ENCODE data around the gene SLC4A11.
A peak's percentile ranks its signal among the peaks of the same experiment; 100 is the strongest.
"Not testable (repeated sequence)": the region's sequence is repeated elsewhere in the genome, so short reads cannot be mapped to it uniquely, and the experiment has no call there.

SLC4A11 gene

GRCh38 chr20:3189561-3190131, 49.3 kb downstream of the SLC4A11 start:
- H3K27ac ChIP-seq (replicated peaks): no peak overlapping the region
- no peak for TF ChIP-seq GABPA (IDR thresholded peaks at IDR 0.05; ENCODE audit: low read depth)
- TF ChIP-seq POLR2AphosphoS5 (IDR thresholded peaks at IDR 0.05; ENCODE audit: low read depth): no peak
- no peak for TF ChIP-seq SPI1 (IDR thresholded peaks at IDR 0.05; ENCODE audit: borderline replicate concordance, low read depth)
- no peak for TF ChIP-seq CTCF (IDR thresholded peaks at IDR 0.05; ENCODE audit: insufficient read depth, low read length)
- TF ChIP-seq REST (IDR thresholded peaks at IDR 0.05; ENCODE audit: insufficient replicate concordance, low read depth): no peak
- no peak overlapping the region for H3K4me3 ChIP-seq (replicated peaks; ENCODE audit: insufficient read depth, low read length)
- H3K27me3 ChIP-seq (ENCODE audit: insufficient read depth, poor library complexity, severe bottlenecking): no peaks in the 10 kb centered on the region
- no peak for DNase-seq (ENCODE audit: low read depth in 1 of 2, low spot score in 1 of 2)

- Histone ChIP-seq H3K27ac (replicated peaks) (no peak overlapping the region), H3K27me3 (ENCODE audit: insufficient read depth, poor library complexity, severe bottlenecking) (no peaks in the 10 kb centered on the region), H3K4me3 (replicated peaks; ENCODE audit: insufficient read depth, low read length) (no peak overlapping the region)
- no peak for DNase-seq (ENCODE audit: low read depth in 1 of 2, low spot score in 1 of 2)
- TF ChIP-seq GABPA (IDR thresholded peaks at IDR 0.05; ENCODE audit: low read depth) (no peak), POLR2AphosphoS5 (IDR thresholded peaks at IDR 0.05; ENCODE audit: low read depth) (0 out of 2 replicates have a peak, but pooled peaks have one; percentile 10), CTCF (IDR thresholded peaks at IDR 0.05; ENCODE audit: insufficient read depth, low read length) (no peak)
Observed at GRCh38 chr20:3188823-3189413, 50.1 kb downstream of the SLC4A11 start.

- H3K4me3 ChIP-seq (replicated peaks; ENCODE audit: insufficient read depth, low read length); H3K27me3 ChIP-seq (ENCODE audit: insufficient read depth, poor library complexity, severe bottlenecking); H3K27ac ChIP-seq (replicated peaks); DNase-seq (ENCODE audit: low read depth in 1 of 2, low spot score in 1 of 2): not testable (repeated sequence)
Observed at GRCh38 chr20:3187861-3188260, 51.1 kb downstream of the SLC4A11 start.

- DNase-seq (ENCODE audit: low read depth in 1 of 2, low spot score in 1 of 2): no peak
- Histone ChIP-seq H3K4me3 (replicated peaks; ENCODE audit: insufficient read depth, low read length) (no peak overlapping the region), H3K27ac (replicated peaks) (no peak overlapping the region), H3K27me3 (ENCODE audit: insufficient read depth, poor library complexity, severe bottlenecking) (no peaks in the 10 kb centered on the region)
- TF ChIP-seq POLR2AphosphoS5 (IDR thresholded peaks at IDR 0.05; ENCODE audit: low read depth): no peak
- TF ChIP-seq GABPA (IDR thresholded peaks at IDR 0.05; ENCODE audit: low read depth): no peak
- no peak for TF ChIP-seq CTCF (IDR thresholded peaks at IDR 0.05; ENCODE audit: insufficient read depth, low read length)
- TF ChIP-seq REST (IDR thresholded peaks at IDR 0.05; ENCODE audit: insufficient replicate concordance, low read depth): no peak
- TF ChIP-seq SPI1 (IDR thresholded peaks at IDR 0.05; ENCODE audit: borderline replicate concordance, low read depth): no peak
Observed at GRCh38 chr20:3183896-3184612, 54.9 kb downstream of the SLC4A11 start.

GRCh38 chr20:3182429-3182828, 56.6 kb downstream of the SLC4A11 start:
- DNase-seq (ENCODE audit: low read depth in 1 of 2, low spot score in 1 of 2); H3K4me3 ChIP-seq (replicated peaks; ENCODE audit: insufficient read depth, low read length); H3K27me3 ChIP-seq (ENCODE audit: insufficient read depth, poor library complexity, severe bottlenecking): not testable (repeated sequence)

More at GRCh38 chr20:3182429-3182828, 56.6 kb downstream of the SLC4A11 start:
- not testable (repeated sequence) for H3K27ac ChIP-seq (replicated peaks)
